GM12875 (cell line): ENCODE measurements around the gene HDHD5.

Experiments used
- H3K4me3 ChIP-seq: one replicate; pipeline ENCODE4 v1.5.1; 2011; ENCODE audit warnings: low read depth, low read length, control low read depth
- CTCF ChIP-seq: IDR thresholded peaks from 2 replicates; pipeline ENCODE4 v1.5.1; 2011; ENCODE audit warnings: low read depth, mild to moderate bottlenecking, control low read depth, inconsistent platforms, low read length, moderate library complexity, borderline replicate concordance; ENCODE audit not compliant: insufficient read depth

The HDHD5 gene

GRCh38 chr22:17158568-17159503 is at the start of gene HDHD5:
Gene HDHD5, minus strand, starts transcription at chr22:17159277. Its CDS starts 26 bp downstream, at chr22:17159251.
- H3K4me3 ChIP-seq, result peak within 1 kb of the TSS; percentile 94
- TF ChIP-seq CTCF, result no peak

- no peak for TF ChIP-seq CTCF
- no peak overlapping the region for H3K4me3 ChIP-seq
These were observed 46.4 kb upstream of the HDHD5 start for GRCh38 chr22:17205432-17205831.

GRCh38 chr22:17201285-17201945 is 42.3 kb upstream of the HDHD5 start:
- no peak overlapping the region for H3K4me3 ChIP-seq
- no peak for TF ChIP-seq CTCF

- TF ChIP-seq CTCF, result no peak
- H3K4me3 ChIP-seq, result no peak overlapping the region
These were observed 40.1 kb upstream of the HDHD5 start for GRCh38 chr22:17199003-17199731.

GRCh38 chr22:17198170-17199002 is 39.3 kb upstream of the HDHD5 start:
- no peak for TF ChIP-seq CTCF
- H3K4me3 ChIP-seq, result no peak overlapping the region

GRCh38 chr22:17194213-17194612 is 35.1 kb upstream of the HDHD5 start:
- TF ChIP-seq CTCF, result no peak
- no peak overlapping the region for H3K4me3 ChIP-seq
